Measurements from ENCODE around the gene GNA12.
"Not testable (repeated sequence)": the region's sequence is repeated elsewhere in the genome, so short reads cannot be mapped to it uniquely, and the experiment has no call there.

GNA12 gene

DNA sequence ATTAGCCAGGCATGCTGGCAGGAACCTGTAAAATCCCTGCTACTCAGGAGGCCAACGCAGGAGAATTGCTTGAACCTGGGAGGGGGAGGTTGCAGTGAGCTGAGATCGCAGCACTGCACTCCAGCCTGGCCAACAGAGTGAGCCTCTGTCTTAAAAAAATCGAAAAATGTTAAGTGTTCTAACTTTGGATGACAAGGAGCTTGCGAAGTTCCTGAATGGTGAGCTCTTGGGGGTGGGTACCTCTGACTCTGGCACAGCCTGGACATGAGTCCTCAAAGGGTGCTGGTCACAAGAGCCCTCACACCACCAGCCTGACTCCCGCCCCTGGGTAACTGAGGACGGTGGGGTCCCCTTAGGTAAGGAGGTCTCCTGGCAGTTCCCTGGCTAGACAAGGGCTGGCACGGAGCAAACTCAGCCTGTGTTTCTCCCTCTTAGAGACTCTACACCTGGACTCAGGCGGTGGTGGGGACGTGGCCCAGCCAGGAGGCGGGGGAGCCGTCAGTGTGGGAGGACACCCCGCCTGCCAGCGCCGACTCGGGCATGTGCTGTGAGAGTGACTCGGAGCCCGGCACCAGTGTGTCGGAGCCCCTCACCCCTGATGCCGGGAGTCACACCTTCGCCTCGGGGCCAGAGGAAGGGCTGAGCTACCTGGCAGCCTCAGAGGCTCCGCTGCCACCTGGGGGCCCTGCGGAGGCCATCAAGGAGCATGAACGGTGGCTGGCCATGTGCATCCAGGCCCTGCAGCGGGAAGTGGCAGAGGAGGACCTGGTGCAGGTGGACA is 132.0 kb downstream of the GNA12 start:
- DNase-seq = no peak
- in situ Hi-C loops (cut with MboI; ENCODE audit: low pct_unique_long_range_greater_than_20kb, low sequenced_read_pairs) = no loop called here

DNA sequence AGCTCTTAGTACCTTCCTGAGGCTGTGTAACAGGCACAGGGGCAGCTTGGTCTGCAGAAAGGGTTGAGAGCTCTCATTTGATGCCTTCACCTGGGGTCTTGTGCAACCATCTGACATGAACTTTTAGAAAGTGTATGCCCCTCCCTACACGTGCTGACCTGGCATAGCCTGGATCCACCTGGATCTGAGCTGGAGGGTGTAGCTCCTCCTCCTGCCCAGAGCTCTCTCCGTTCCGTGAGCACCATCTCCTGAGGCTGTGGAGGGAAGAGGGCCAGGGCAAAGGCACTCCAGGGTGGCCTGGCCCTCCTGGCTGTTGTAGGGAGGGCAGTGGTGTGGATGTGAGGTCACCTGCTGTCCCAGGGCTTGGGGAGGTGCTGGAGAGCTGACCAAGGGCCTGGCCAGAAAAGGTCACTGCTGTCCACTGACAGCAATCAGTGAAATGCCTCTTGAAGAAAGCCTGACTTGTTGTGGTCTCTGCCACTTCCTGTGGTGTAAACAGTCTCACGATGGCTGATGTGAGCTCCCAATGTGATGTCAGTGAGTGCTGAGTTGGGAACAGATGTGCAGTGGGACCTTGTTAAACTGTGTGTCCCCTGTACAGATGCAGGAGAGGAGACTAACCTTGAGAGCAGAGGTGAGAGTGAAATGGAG is 133.1 kb downstream of the GNA12 start:
- DNase-seq = peak; percentile 35
- in situ Hi-C loops (cut with MboI; ENCODE audit: low pct_unique_long_range_greater_than_20kb, low sequenced_read_pairs) = no loop called here

DNA sequence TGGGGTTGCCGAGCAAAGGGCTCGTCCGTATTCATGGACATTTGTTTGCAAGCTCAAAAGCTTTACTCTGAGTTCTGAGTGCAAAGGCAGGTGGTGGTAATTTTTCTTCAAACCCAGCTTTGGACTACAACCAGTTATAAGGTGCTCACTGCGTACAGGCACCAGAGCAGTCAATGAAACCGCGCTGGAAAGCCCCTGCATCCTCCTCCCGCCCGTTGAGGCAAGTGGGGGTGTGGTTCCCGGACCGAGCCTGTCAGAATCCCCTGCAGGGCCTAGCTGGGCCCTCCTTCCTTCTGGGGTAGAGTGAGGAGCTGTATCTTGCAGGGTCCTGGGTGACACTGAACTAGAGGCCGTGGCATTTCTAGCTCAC is 133.8 kb downstream of the GNA12 start:
- in situ Hi-C loops (cut with MboI; ENCODE audit: low pct_unique_long_range_greater_than_20kb, low sequenced_read_pairs) = no loop called here
- no peak for DNase-seq

DNA sequence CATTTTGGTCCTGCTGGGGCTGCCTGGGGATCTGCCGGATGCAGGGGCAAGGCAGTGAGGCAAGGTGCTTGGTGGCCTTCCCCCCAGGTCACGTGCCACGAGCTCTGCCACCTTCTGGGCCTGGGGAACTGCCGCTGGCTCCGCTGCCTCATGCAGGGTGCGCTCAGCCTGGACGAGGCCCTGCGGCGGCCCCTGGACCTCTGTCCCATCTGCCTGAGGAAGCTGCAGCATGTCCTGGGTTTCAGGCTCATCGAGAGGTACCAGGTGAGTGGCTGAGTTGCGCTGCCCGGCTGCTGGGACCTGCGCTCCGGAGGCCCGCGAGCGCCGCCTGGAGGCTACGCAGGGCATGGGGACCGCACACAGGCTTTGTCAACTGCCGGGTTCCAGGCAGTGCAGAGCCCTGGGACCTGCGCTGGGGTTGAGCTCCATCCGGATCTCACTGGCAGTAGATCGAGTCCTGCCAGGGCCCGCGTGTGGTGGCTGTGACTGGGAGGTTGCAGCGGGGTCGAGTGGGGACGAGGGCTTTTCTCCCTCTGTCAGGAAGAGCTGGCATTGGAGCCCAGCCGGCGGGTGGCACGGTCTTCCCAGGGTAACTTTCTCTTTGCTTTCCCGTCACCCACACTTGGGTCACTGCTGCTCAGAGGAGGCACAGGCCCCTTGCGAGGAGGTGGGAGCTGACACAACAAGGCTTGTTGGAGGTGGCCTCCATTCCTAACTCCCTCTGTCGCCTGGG is 134.4 kb downstream of the GNA12 start:
- peak; percentile 80 for DNase-seq
- in situ Hi-C loops (cut with MboI; ENCODE audit: low pct_unique_long_range_greater_than_20kb, low sequenced_read_pairs) = no loop called here

DNA sequence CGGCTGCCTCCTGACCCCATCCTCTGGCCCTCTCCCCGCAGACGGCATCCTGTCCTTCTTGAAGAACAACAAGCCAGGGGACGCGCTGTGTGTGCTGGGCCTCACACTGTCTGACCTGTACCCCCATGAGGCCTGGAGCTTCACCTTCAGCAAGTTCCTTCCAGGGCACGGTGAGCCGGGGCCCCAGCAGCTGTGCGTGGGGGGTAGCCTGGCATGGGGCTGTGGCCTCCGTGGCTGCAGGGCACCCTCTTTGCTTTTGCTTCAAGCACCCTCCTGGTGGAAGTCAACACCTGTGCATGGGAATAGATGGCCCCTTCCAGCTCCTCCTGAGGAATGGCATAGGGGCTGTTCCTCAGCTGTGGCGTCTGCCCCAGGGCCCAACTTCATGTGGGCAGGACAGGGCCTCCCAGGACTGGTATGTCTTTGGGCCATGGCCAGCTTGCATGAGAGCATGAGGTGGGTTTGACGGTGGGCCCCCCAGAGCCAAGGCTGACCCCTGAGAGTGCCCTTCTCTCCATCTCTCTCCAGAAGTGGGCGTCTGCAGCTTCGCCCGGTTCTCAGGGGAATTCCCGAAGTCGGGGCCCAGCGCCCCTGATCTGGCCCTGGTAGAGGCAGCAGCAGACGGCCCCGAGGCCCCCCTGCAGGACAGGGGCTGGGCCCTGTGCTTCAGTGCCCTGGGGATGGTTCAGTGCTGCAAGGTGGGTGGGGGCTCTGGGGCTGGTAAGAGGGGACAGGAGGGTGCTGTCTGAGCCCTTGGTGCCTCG is 135.4 kb downstream of the GNA12 start:
- in situ Hi-C loops (cut with MboI; ENCODE audit: low pct_unique_long_range_greater_than_20kb, low sequenced_read_pairs) = no loop called here
- DNase-seq = no peak

DNA sequence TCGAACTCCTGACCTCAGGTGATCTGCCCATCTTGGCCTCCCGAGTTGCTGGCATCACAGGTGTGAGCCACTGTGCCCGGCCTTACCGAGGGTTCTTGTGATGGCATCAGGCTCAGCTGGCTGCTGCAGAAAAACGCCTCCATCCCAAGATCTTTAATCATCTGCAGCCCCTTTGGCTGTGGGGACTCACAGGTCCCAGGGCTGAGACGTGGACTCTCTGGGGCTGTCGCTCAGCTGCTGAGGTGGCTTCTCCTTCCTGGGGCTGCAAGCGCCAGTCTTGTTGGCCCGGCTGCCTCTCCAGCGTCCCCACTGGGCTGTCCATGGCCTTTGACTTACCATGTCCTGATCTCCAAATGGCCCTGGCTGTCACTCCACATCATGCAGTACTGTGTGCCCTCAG is 136.1 kb downstream of the GNA12 start:
- in situ Hi-C loops (cut with MboI; ENCODE audit: low pct_unique_long_range_greater_than_20kb, low sequenced_read_pairs) = no loop called here
- no peak for DNase-seq

DNA sequence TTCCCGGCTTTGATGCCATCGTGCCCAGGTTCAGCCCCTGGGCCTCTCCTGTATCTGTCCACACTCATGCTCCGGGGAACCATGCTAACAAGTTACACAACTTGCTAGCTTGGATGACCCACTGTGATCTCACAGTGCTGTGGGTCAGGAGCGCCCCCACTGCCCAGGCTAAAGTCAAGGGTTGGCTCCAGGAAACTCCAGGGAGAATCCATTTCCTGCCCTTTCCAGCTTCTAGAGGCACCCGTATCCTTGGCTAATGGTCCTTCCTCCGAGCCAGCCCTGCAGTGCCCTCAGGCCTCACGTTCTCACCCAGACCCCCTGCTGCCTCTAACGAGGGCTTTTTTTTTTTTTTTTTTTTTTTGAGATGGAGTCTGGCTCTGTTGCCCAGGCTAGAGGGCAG is 136.6 kb downstream of the GNA12 start:
- in situ Hi-C loops (cut with MboI; ENCODE audit: low pct_unique_long_range_greater_than_20kb, low sequenced_read_pairs) = no loop called here
- no peak for DNase-seq

DNA sequence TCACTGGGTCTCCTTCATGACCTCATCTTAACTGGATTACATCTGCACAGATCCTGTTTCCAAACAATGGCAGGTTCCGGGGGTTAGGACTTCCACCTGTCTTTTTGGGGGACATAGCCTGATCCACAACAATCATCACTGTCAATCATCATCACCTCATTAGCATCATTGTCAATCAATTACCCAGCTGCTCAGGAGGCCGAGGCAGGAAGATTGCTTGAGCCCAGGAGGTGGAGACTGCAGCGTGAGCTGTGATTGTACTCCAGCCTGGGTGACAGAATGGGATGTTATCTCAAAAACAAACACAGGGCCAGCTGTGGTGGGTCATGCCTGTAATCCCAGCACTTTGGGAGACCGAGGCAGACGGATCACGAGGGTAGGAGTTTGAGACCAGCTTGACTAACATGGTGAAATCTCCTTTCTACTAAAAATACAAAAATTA is 137.4 kb downstream of the GNA12 start:
- in situ Hi-C loops (cut with MboI; ENCODE audit: low pct_unique_long_range_greater_than_20kb, low sequenced_read_pairs) = no loop called here
- DNase-seq = no peak

DNA sequence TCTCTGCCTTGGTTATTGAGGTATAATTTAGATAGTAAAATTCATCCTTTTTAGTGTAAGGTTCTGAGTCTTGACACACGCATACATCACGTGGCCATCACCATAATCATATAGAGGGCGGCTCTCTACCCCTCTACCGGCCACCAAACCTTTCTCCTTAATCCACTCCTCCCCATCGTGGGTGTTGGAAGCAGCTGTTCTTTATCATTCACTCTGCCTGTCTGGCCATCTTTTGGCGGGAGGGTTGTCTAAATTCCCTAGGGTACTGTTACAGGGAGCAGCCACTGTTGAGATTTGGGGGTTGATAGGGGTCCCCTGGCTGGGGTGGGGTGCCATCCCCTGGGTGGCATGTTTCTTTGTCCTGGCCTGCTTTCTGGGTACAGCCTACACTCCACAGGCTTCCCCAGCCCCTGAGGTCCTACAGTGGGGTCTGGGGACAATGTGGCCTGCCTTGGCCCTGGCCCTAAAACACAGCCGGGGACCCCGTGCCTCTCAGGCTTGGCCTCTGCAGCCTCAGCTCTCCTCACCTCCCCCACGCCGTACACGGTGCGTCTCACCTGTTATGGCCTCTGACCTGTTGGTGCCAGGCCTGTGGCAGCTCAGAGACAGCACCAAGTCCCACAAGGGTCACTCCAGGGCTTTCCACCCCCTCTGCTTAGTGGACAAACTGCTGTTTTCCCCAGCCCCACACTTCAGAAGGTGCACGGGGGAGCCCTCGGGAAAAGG is 138.6 kb downstream of the GNA12 start:
- DNase-seq = no peak
- in situ Hi-C loops (cut with MboI; ENCODE audit: low pct_unique_long_range_greater_than_20kb, low sequenced_read_pairs) = no loop called here

DNA sequence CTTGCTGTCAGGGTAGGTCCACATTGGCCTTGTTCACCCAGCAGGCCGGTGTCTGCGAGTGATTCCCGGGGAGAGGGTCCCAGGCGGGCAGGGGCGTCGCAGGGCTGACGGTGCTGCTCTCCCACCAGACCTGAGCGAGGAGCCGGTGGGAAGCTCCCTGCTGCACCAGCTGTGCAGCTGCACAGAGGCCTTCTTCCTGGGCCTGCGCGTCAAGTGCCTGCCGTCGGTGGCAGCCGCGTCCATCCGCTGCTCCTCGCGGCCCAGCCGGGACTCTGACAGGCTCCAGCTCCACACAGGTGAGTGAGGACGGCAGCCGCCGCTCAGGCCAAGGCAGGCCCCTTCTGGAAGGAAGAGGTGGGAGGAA is 141.5 kb downstream of the GNA12 start:
- no peak for DNase-seq
- in situ Hi-C loops (cut with MboI; ENCODE audit: low pct_unique_long_range_greater_than_20kb, low sequenced_read_pairs) = no loop called here

DNA sequence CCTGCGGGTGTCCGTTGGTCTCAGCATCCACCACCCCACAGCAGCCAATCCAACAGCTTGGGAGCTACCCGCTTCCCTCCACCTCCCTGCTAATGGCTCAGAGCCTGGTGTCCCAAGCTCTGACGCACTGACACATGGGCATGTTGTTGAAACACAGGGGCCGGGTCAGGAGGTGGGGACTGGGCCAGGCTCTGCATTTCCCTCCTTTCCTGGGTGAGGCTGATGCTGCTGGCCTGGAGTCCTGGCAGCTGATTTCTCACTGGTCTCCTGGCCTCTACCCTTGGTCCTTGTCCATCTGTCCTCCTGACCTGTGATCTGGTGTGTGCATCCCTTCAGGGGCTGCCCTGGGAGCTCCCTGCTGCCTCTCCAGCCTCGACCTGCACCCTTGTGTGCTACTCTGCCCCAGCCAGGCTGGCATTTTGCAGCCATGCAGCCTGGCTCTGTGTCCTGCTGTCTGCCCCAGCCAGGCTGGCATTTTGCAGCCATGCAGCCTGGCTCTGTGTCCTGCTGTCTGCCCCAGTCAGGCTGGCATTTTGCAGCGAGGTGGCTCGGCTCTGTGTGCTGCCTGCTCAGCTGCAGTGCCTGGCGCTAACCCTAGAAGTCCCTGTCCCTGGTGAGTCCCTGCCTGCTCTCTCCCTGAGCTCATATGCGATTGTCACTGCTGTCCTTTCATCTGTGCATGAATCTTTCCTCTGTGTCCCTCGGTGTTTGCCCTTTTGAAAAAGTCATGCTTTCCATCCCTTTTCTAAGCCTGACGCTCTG is 142.1 kb downstream of the GNA12 start:
- no peak for DNase-seq
- in situ Hi-C loops (cut with MboI; ENCODE audit: low pct_unique_long_range_greater_than_20kb, low sequenced_read_pairs) = no loop called here

DNA sequence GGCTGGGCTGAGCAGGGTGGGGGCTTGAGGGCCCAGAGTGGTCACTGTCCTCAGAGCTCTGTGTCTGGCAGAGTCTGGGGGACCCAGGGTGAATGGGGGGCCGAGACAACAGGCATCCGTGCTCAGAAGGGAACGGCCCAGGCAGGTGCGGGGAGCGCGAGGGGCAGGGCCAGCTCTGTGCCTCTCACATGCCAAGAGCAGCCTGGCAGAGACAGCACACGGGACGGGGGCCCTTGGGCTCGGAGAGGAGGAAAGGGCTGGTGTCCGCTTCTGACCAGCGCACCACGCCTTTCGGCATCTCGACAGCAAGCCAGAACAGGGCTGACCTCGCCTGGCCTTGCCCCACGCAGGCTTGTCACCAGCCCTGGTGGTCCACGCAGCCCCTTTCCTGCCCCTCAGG is 142.7 kb downstream of the GNA12 start:
- in situ Hi-C loops (cut with MboI; ENCODE audit: low pct_unique_long_range_greater_than_20kb, low sequenced_read_pairs) = no loop called here

DNA sequence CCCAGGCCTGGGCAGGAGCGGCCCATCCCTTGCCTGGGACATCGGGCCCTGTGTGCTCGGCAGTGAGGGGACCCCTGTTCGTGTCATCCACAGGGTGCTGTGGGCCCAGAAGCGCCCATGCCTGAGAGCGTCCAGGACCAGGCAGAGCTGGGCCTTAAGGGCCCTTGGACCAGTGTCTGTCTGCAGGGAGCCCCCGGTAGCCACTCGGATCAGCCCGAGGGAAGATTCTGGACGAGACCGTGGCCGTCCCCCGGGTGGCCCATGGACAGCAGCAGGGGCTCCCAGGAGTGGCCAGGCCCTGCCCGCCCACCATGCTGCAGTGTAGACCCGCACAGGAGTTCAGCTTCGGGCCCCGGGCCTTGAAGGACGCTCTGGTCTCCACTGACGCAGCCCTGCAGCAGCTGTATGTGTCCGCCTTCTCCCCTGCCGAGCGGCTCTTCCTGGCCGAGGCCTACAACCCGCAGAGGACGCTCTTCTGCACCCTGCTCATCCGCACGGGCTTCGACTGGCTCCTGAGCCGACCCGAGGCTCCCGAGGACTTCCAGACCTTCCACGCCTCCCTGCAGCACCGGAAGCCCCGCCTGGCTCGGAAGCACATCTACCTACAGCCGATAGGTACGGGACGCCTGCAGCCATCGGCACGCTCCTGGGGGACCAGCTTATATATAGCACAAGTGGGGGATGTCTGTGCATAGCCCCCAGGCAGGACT is 143.8 kb downstream of the GNA12 start:
- no peak for DNase-seq
- in situ Hi-C loops (cut with MboI; ENCODE audit: low pct_unique_long_range_greater_than_20kb, low sequenced_read_pairs) = no loop called here

More for the DNA sequence above, 142.7 kb downstream of the GNA12 start:
- no peak for DNase-seq

DNA sequence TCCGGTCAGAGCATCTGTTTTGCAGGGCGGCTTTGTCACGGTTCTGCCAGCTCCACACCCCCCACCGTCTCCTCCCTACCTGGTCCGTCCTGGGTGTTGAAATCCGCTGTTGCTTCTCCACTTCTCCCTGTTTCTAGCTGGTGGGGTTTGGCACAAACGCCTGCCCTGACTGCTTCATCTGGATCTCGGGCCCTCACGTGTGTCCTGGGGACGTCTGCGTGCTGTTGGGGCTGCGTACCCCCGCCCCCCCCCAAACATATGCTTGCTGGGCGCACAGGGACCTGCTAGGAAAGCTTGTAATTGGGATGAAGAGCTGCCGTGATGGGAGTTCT is 144.9 kb downstream of the GNA12 start:
- in situ Hi-C loops (cut with MboI; ENCODE audit: low pct_unique_long_range_greater_than_20kb, low sequenced_read_pairs) = no loop called here

DNA sequence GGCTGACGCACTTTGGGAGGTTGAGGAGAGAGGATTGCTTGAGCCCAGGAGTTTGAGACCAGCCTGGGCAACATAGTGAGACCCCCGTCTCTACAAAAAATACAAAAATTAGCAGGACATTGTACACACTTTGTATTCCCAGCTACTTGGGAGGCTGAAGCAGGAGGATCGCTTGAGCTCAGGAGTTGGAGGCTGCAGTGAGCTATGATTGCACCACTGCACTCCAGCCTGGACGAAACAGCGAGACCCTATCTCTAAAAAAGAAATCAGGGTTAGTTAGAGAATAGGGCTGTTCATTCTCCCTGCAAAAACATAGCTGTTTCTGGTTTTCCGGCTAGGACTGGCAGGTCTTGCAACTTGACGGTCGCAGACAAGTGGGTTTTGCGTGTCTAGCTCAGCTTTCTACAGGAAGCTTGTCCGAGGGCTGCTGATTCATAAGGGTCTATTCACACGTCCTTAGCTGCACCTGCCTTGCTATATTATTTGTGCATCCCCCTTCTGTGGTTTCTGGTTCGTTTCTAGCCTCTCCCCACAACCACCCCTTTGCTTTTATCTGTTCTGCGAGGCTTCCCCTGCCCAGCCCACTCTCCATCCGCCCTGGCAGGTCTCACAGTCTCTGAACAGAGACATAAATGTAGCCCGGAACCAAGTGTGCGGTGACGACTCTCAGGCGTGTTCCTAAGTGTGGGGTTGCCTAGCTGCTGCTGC is 145.4 kb downstream of the GNA12 start:
- in situ Hi-C loops (cut with MboI; ENCODE audit: low pct_unique_long_range_greater_than_20kb, low sequenced_read_pairs) = no loop called here
- peak; percentile 97 for DNase-seq

More for the DNA sequence above, 144.9 kb downstream of the GNA12 start:
- DNase-seq = no peak

DNA sequence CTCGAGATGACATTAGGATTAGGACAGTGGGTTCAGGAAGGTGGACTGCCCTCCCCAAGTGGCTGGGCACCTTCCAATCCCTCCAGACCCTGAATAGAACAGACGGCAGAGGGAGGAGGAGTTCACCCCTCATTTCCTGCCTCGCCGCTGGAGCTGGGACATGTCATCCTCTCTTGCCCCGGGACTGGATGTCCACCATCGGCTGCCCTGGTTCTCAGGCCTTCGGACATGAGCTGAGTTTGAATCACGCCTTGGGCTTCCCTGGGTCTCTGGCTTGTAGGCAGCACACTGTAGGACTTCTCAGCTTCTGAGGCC is 150.0 kb downstream of the GNA12 start:
- DNase-seq; in situ Hi-C loops (cut with MboI; ENCODE audit: low pct_unique_long_range_greater_than_20kb, low sequenced_read_pairs): not testable (repeated sequence)

DNA sequence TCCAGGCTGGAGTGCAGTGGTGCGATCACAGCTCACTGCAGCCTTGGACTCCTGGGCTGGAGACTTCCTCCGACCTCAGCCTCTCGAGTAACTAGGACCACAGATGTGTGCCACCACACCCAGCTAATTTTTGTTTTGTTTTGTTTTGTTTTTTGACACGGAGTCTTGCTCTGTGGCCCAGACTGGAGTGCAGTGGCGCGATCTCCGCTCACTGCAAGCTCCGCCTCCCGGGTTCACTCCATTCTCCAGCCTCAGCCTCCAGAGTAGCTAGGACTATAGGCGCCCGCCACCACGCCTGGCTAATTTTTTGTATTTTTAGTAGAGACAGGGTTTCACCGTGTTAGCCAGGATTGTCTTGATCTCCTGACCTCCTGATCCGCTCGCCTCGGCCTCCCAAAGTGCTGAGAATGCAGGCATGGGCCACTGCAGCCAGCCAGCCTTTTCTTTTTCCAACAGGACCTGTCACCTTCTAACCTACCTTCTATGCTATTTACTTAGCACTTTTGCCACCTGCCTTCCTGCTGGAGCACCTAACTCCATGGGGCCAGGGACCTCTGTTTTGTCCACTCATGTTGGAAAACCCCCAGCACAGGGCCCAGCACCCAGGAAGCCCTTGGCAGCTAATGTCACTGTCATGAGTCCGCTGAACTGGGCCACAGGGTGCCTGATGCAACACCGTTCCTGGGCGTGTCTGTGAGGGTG is 150.5 kb downstream of the GNA12 start:
- in situ Hi-C loops (cut with MboI; ENCODE audit: low pct_unique_long_range_greater_than_20kb, low sequenced_read_pairs); DNase-seq: not testable (repeated sequence)

All from KBM-7 (cell line).